IMR-90 (cell line): Measurements from ENCODE around the gene KLHDC1. TPM values are rescaled to one million over a fixed set of nuclear protein-coding genes. Genes with fewer than 3 reads are reported as not detected.

Source experiments
- ATAC-seq: fragments of 200-7000 bp; cut with Tn5 transposase; 2 replicates; pipeline ENCODE4 v1.9.1; 2020; ENCODE audit warnings: low read depth, mild to moderate bottlenecking, moderate library complexity
- BruUV-seq: library from RNA; stranded (reverse); fragments of 400-500 nt; replicated peaks from 2 replicates; lab custom pipeline; 2021; lab: Mats Ljungman, UMichigan
- CTCF ChIA-PET: fragments of 300-600 bp; formaldehyde crosslinking; extraction: SDS; loops from one replicate; lab custom pipeline; 2021; ENCODE audit warnings: antibody characterized with exemption; lab: Yijun Ruan, JAX
- POLR2A ChIA-PET: fragments of 300-600 bp; sonication (Branson Sonifier 250); formaldehyde crosslinking; loops from one replicate; lab custom pipeline; 2022; ENCODE audit warnings: antibody characterized with exemption; ENCODE audit not compliant: unreplicated experiment; lab: Charles Lee
- DNase-seq: peaks from one replicate; pipeline ENCODE4 v3.0.0; 2013
- H2AFZ ChIP-seq: replicated peaks from 2 replicates; pipeline ENCODE3; 2013; ENCODE audit warnings: low read length, mild to moderate bottlenecking; ENCODE audit not compliant: poor library complexity
- H2AK5ac ChIP-seq: 2 replicates; pipeline ENCODE4 v1.6.1; 2013; ENCODE audit warnings: low read depth, low read length, inconsistent platforms
- H2AK9ac ChIP-seq: replicated peaks from 2 replicates; pipeline ENCODE3; 2013; ENCODE audit warnings: mild to moderate bottlenecking, low read depth, low read length, moderate library complexity; ENCODE audit not compliant: poor library complexity
- H2BK120ac ChIP-seq: 2 replicates; pipeline ENCODE4 v1.6.1; 2013; ENCODE audit warnings: low read depth, low read length, inconsistent platforms
- H2BK15ac ChIP-seq: 3 replicates; pipeline ENCODE4 v1.6.1; 2013; ENCODE audit warnings: low read depth, low read length, inconsistent platforms
- H2BK20ac ChIP-seq: 2 replicates; pipeline ENCODE4 v1.6.1; 2013; ENCODE audit warnings: low read depth, mild to moderate bottlenecking, inconsistent platforms, low read length, moderate library complexity
- H2BK5ac ChIP-seq: 2 replicates; pipeline ENCODE4 v1.6.1; 2013; ENCODE audit warnings: mild to moderate bottlenecking, low read depth, low read length, inconsistent platforms; ENCODE audit not compliant: poor library complexity, severe bottlenecking
- H3K14ac ChIP-seq: replicated peaks from 2 replicates; pipeline ENCODE4 v1.6.1; 2013; ENCODE audit warnings: low read depth, low read length, inconsistent platforms
- H3K18ac ChIP-seq: 2 replicates; pipeline ENCODE4 v1.6.1; 2013; ENCODE audit warnings: low read depth, low read length, control low read depth
- H3K23ac ChIP-seq: 2 replicates; pipeline ENCODE4 v1.6.1; 2013; ENCODE audit warnings: low read depth, low read length, inconsistent platforms
- H3K27ac ChIP-seq: 2 replicates; pipeline ENCODE4 v1.5.1; 2013; ENCODE audit warnings: mild to moderate bottlenecking, control low read depth, low read length; ENCODE audit not compliant: insufficient read depth
- H3K27me3 ChIP-seq: 2 replicates; pipeline ENCODE4 v1.6.1; 2013; ENCODE audit warnings: low read length; ENCODE audit not compliant: control insufficient read depth, insufficient read depth
- H3K36me3 ChIP-seq: 2 replicates; pipeline ENCODE4 v1.6.1; 2013; ENCODE audit warnings: low read length, mixed read lengths; ENCODE audit not compliant: control insufficient read depth, insufficient read depth
- H3K4ac ChIP-seq: 2 replicates; pipeline ENCODE4 v1.6.1; 2013; ENCODE audit warnings: low read depth, low read length, inconsistent platforms
- H3K4me1 ChIP-seq: 2 replicates; pipeline ENCODE4 v1.6.1; 2013; ENCODE audit warnings: low read length, mixed read lengths; ENCODE audit not compliant: control insufficient read depth, insufficient read depth
- H3K4me2 ChIP-seq: 2 replicates; pipeline ENCODE4 v1.6.1; 2013; ENCODE audit warnings: low read depth, mild to moderate bottlenecking, control low read depth, low read length, moderate library complexity
- H3K4me3 ChIP-seq: 2 replicates; pipeline ENCODE4 v1.5.1; 2013; ENCODE audit warnings: low read depth, mild to moderate bottlenecking, control low read depth, low read length, moderate library complexity; ENCODE audit not compliant: insufficient read depth
- H3K56ac ChIP-seq: 2 replicates; pipeline ENCODE4 v1.6.1; 2013; ENCODE audit warnings: low read length, inconsistent platforms; ENCODE audit not compliant: insufficient read depth; ENCODE audit errors: extremely low read depth
- H3K79me1 ChIP-seq, 2 experiments: 2 replicates each; pipeline ENCODE4 v1.6.1; 2013; ENCODE audit warnings: low read length in 2 of 2, inconsistent platforms in 1 of 2, low read depth in 1 of 2
- H3K9ac ChIP-seq: 2 replicates; pipeline ENCODE4 v1.6.1; 2013; ENCODE audit warnings: low read depth, low read length, control low read depth
- H3K9me1 ChIP-seq: 2 replicates; pipeline ENCODE4 v1.6.1; 2013; ENCODE audit warnings: low read length, inconsistent platforms; ENCODE audit not compliant: insufficient read depth
- H3K9me3 ChIP-seq: 2 replicates; pipeline ENCODE4 v1.6.1; 2013; ENCODE audit warnings: low read length; ENCODE audit not compliant: control insufficient read depth, insufficient read depth
- H4K20me1 ChIP-seq: 2 replicates; pipeline ENCODE4 v1.6.1; 2013; ENCODE audit warnings: low read length, inconsistent platforms; ENCODE audit not compliant: insufficient read depth
- H4K5ac ChIP-seq: 2 replicates; pipeline ENCODE4 v1.6.1; 2013; ENCODE audit warnings: mild to moderate bottlenecking, low read depth, low read length, control low read depth
- H4K8ac ChIP-seq, 2 experiments: 2 replicates each; pipeline ENCODE4 v1.6.1; 2013; ENCODE audit warnings: low read depth in 2 of 2, low read length in 2 of 2, control low read depth in 1 of 2, inconsistent platforms in 1 of 2
- H4K91ac ChIP-seq: 2 replicates; pipeline ENCODE4 v1.6.1; 2013; ENCODE audit warnings: low read depth, low read length, inconsistent platforms; ENCODE audit not compliant: insufficient read depth
- CEBPB ChIP-seq: IDR thresholded peaks from 2 replicates; pipeline ENCODE4 v1.6.1; 2012; ENCODE audit warnings: low read depth, low read length, improper control_type of control experiment
- CHD1 ChIP-seq: IDR thresholded peaks from 2 replicates; pipeline ENCODE4 v1.6.1; 2012; ENCODE audit warnings: low read depth, low read length, improper control_type of control experiment
- ELK1 ChIP-seq: fragments of 150-350 bp; IDR thresholded peaks from 2 replicates; pipeline ENCODE4 v1.6.1; 2016; ENCODE audit warnings: low read depth, mild to moderate bottlenecking, low read length, moderate library complexity, borderline replicate concordance
- MAFK ChIP-seq: IDR thresholded peaks from 2 replicates; pipeline ENCODE4 v1.6.1; 2012; ENCODE audit warnings: low read depth, low read length, improper control_type of control experiment
- MAZ ChIP-seq: IDR thresholded peaks from 2 replicates; pipeline ENCODE4 v1.6.1; 2012; ENCODE audit warnings: low read depth, mild to moderate bottlenecking, low read length, improper control_type of control experiment, moderate library complexity, borderline replicate concordance
- MXI1 ChIP-seq: IDR thresholded peaks from 2 replicates; pipeline ENCODE4 v1.6.1; 2012; ENCODE audit warnings: low read depth, mild to moderate bottlenecking, low read length, moderate library complexity, borderline replicate concordance
- POLR2A ChIP-seq: IDR thresholded peaks from 2 replicates; pipeline ENCODE4 v1.6.1; 2012; ENCODE audit warnings: mild to moderate bottlenecking, low read depth, low read length
- RCOR1 ChIP-seq: IDR thresholded peaks from 2 replicates; pipeline ENCODE4 v1.6.1; 2012; ENCODE audit warnings: mild to moderate bottlenecking, low read length, improper control_type of control experiment; ENCODE audit not compliant: insufficient replicate concordance
- RFX5 ChIP-seq: IDR thresholded peaks from 2 replicates; pipeline ENCODE4 v1.8.0; 2012; ENCODE audit warnings: low read depth, mild to moderate bottlenecking, low read length, moderate library complexity
- WGBS, 2 experiments: methylation state at CpG; one replicate each; pipeline versions ENCODE4 v1.1.5 to v1.1.7; 2013; ENCODE audit warnings: missing lambda C conversion rate in 2 of 2; ENCODE audit not compliant: insufficient read length in 1 of 2; ENCODE audit errors: extremely low coverage in 2 of 2; 5-methylcytosine and 5-hydroxymethylcytosine counted together
- dilution Hi-C: fragments of 300-500 bp; cut with HindIII; formaldehyde crosslinking; loops from one replicate; pipeline ENCODE4 v1.14.3; 2018; ENCODE audit warnings: low sequenced_read_pairs; ENCODE audit not compliant: unreplicated experiment
- in situ Hi-C: fragments of 300-500 bp; cut with MboI; formaldehyde crosslinking; loops from 3 replicates; pipeline ENCODE4 v1.14.3; 2019; ENCODE audit warnings: low sequenced_read_pairs, inconsistent platforms, mixed read lengths
- intact Hi-C: fragments of 100-400 bp; cut with micrococcal nuclease; formaldehyde crosslinking; loops from 2 replicates; pipeline ENCODE4 v1.10.0; 2022
- polyA plus RNA-seq, 3 experiments: library from polyadenylated mRNA; depleted of rRNA; stranded (reverse); fragments of >200 nt; gene quantifications; 2 replicates each; pipeline ENCODE4 v1.2.3, GENCODE V29; 2012; ENCODE audit warnings: low replicate concordance in 1 of 3
- total RNA-seq: library from RNA; depleted of rRNA; stranded (reverse); fragments of >200 nt; gene quantifications from 2 replicates; pipeline ENCODE4 v1.2.3, GENCODE V29; 2012
- TF ChIP-seq, protein P1 (sequence below): conservative IDR thresholded peaks from 2 replicates; pipeline ENCODE4 v1.5.1; 2012; ENCODE audit warnings: mild to moderate bottlenecking, low read depth, low read length, improper control_type of control experiment

Gene KLHDC1
- total and polyA plus RNA-seq, 2 of the 4 experiments (the other 2 are of a cell fraction) = 0.51 to 0.90 TPM

DNA sequence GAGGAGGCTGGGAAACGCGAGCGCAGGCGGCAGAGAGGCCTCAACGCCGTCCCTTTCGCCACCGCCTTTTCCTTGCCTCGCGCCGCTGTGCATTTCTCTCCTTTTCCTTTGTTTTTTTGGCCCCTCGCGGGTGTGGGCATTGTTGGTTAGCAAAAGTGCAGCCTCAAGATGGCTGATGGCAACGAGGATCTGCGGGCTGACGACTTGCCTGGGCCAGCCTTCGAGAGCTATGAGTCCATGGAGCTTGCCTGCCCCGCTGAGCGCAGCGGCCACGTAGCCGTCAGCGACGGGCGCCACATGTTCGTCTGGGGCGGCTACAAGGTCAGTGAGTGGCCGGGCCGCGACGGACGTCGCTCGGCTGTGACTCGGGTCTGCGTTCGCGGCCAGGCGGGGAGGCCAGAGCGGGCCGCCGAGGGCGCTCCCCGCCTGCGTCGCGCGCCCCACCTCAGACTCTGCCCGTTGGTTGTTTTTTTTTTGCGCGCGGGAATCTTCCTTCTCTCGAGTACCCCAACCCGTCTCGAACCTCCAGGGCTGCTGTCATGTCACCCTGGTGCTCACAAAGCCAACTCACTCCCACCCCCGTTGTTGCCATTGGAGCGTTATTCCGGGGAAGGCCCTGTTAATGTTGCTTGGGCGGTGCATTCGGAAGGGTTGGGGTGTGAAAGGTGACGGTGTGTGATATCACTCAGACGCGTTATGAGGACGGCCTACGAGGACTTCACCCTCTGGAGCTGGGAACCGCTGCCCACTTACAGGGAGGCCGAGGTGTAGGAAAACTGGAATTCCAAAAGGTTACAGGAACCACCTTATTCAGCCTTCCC lies 75.6 kb downstream of the KLHDC1 start:
- no peak overlapping the region for H2BK15ac ChIP-seq
- in situ Hi-C loops (loop anchor here (5.0 to 25.0 kb wide), 3 partner anchors 76 to 306 kb away; partner anchors contain the start of genes DNAAF2 and KLHDC1), intact Hi-C loops (loop anchor here (5.0 kb wide), 1 partner anchor 306 kb away; no protein-coding TSS in a partner anchor), dilution Hi-C loops (no loop called here)
- peak overlapping the region; percentile 58 for H3K18ac ChIP-seq
- H2BK120ac ChIP-seq = peak overlapping the region; percentile 73; the same call in 1 of the 2 replicates
- TSS peak; percentile 37 for BruUV-seq
- peak overlapping the region; percentile 88 to 91 for H4K8ac ChIP-seq
- POLR2A ChIA-PET = interaction anchor here (1.0 kb wide), 1 partner anchor 134 kb away, joined by 5 read pairs; no protein-coding TSS in a partner anchor
- TF ChIP-seq MAZ (no peak), RFX5 (no peak), RCOR1 (no peak), CHD1 (peak; percentile 91; the same call in 1 of the 2 replicates), CEBPB (no peak), POLR2A (no peak; the same call in 1 of the 2 replicates), MAFK (no peak), MXI1 (peak; percentile 80; the same call in 1 of the 2 replicates), ELK1 (no peak)
- TF ChIP-seq, protein P1, sequence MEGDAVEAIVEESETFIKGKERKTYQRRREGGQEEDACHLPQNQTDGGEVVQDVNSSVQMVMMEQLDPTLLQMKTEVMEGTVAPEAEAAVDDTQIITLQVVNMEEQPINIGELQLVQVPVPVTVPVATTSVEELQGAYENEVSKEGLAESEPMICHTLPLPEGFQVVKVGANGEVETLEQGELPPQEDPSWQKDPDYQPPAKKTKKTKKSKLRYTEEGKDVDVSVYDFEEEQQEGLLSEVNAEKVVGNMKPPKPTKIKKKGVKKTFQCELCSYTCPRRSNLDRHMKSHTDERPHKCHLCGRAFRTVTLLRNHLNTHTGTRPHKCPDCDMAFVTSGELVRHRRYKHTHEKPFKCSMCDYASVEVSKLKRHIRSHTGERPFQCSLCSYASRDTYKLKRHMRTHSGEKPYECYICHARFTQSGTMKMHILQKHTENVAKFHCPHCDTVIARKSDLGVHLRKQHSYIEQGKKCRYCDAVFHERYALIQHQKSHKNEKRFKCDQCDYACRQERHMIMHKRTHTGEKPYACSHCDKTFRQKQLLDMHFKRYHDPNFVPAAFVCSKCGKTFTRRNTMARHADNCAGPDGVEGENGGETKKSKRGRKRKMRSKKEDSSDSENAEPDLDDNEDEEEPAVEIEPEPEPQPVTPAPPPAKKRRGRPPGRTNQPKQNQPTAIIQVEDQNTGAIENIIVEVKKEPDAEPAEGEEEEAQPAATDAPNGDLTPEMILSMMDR = no peak
- peak overlapping the region; percentile 96 for H2AK9ac ChIP-seq
- no peaks in the 10 kb centered on the region for H3K9me3 ChIP-seq
- DNase-seq (peak; percentile 66), ATAC-seq (peak; percentile 36)
- H2AFZ ChIP-seq = peak overlapping the region; percentile 95
- peaks cover 17 to 30% of the 10 kb centered on the region in 2 experiments for H3K79me1 ChIP-seq
- H2BK5ac ChIP-seq = peak overlapping the region; percentile 94
- peak overlapping the region; percentile 96 for H4K91ac ChIP-seq
- WGBS, 2 experiments = 0% methylated on average over 39 of the region's 67 CpGs; no CpG with 5 or more reads in 1 of the 2 experiments
- peaks cover 5% of the 10 kb centered on the region for H3K9me1 ChIP-seq
- H3K27ac ChIP-seq = peak overlapping the region; percentile 85
- no peaks in the 10 kb centered on the region for H3K27me3 ChIP-seq
- H3K4me1 ChIP-seq = peaks cover 9% of the 10 kb centered on the region
- H3K4me3 ChIP-seq = peak overlapping the region; percentile 96
- H3K14ac ChIP-seq = peak overlapping the region; percentile 99
- peak overlapping the region; percentile 98 for H3K4ac ChIP-seq
- H4K5ac ChIP-seq = peak overlapping the region; percentile 76
- peak overlapping the region; percentile 93 for H3K4me2 ChIP-seq
- H3K9ac ChIP-seq = peak overlapping the region; percentile 99
- peak overlapping the region; percentile 85; the same call in 1 of the 2 replicates for H3K56ac ChIP-seq
- no peak overlapping the region for H2BK20ac ChIP-seq
- 0 out of 2 replicates have a peak, but pooled peaks cover 2% of the 10 kb centered on the region for H3K36me3 ChIP-seq
- CTCF ChIA-PET = interaction anchor here (0.6 kb wide), 1 partner anchor 15 kb away, joined by 4 read pairs; no protein-coding TSS in a partner anchor
- peak overlapping the region; percentile 99 for H3K23ac ChIP-seq
- peak overlapping the region; percentile 96 for H2AK5ac ChIP-seq
- peaks cover 11% of the 10 kb centered on the region for H4K20me1 ChIP-seq
